IMR-90 (cell line): ENCODE results near the gene TPM3. TPM values are rescaled to one million over a fixed set of nuclear protein-coding genes. Genes with fewer than 3 reads are reported as not detected.

Source experiments
- ATAC-seq: fragments of 200-7000 bp; cut with Tn5 transposase; 2 replicates; pipeline ENCODE4 v1.9.1; 2020; ENCODE audit warnings: low read depth, mild to moderate bottlenecking, moderate library complexity
- BruUV-seq: library from RNA; stranded (reverse); fragments of 400-500 nt; replicated peaks from 2 replicates; lab custom pipeline; 2021; lab: Mats Ljungman, UMichigan
- CTCF ChIA-PET: fragments of 300-600 bp; formaldehyde crosslinking; extraction: SDS; loops from one replicate; lab custom pipeline; 2021; ENCODE audit warnings: antibody characterized with exemption; lab: Yijun Ruan, JAX
- POLR2A ChIA-PET: fragments of 300-600 bp; sonication (Branson Sonifier 250); formaldehyde crosslinking; loops from one replicate; lab custom pipeline; 2022; ENCODE audit warnings: antibody characterized with exemption; ENCODE audit not compliant: unreplicated experiment; lab: Charles Lee
- DNase-seq: peaks from one replicate; pipeline ENCODE4 v3.0.0; 2013
- H2AFZ ChIP-seq: replicated peaks from 2 replicates; pipeline ENCODE3; 2013; ENCODE audit warnings: low read length, mild to moderate bottlenecking; ENCODE audit not compliant: poor library complexity
- H2AK5ac ChIP-seq: 2 replicates; pipeline ENCODE4 v1.6.1; 2013; ENCODE audit warnings: low read depth, low read length, inconsistent platforms
- H2AK9ac ChIP-seq: replicated peaks from 2 replicates; pipeline ENCODE3; 2013; ENCODE audit warnings: mild to moderate bottlenecking, low read depth, low read length, moderate library complexity; ENCODE audit not compliant: poor library complexity
- H2BK120ac ChIP-seq: 2 replicates; pipeline ENCODE4 v1.6.1; 2013; ENCODE audit warnings: low read depth, low read length, inconsistent platforms
- H2BK15ac ChIP-seq: 3 replicates; pipeline ENCODE4 v1.6.1; 2013; ENCODE audit warnings: low read depth, low read length, inconsistent platforms
- H2BK20ac ChIP-seq: 2 replicates; pipeline ENCODE4 v1.6.1; 2013; ENCODE audit warnings: low read depth, mild to moderate bottlenecking, inconsistent platforms, low read length, moderate library complexity
- H2BK5ac ChIP-seq: 2 replicates; pipeline ENCODE4 v1.6.1; 2013; ENCODE audit warnings: mild to moderate bottlenecking, low read depth, low read length, inconsistent platforms; ENCODE audit not compliant: poor library complexity, severe bottlenecking
- H3K14ac ChIP-seq: replicated peaks from 2 replicates; pipeline ENCODE4 v1.6.1; 2013; ENCODE audit warnings: low read depth, low read length, inconsistent platforms
- H3K18ac ChIP-seq: 2 replicates; pipeline ENCODE4 v1.6.1; 2013; ENCODE audit warnings: low read depth, low read length, control low read depth
- H3K23ac ChIP-seq: 2 replicates; pipeline ENCODE4 v1.6.1; 2013; ENCODE audit warnings: low read depth, low read length, inconsistent platforms
- H3K27ac ChIP-seq: 2 replicates; pipeline ENCODE4 v1.5.1; 2013; ENCODE audit warnings: mild to moderate bottlenecking, control low read depth, low read length; ENCODE audit not compliant: insufficient read depth
- H3K27me3 ChIP-seq: 2 replicates; pipeline ENCODE4 v1.6.1; 2013; ENCODE audit warnings: low read length; ENCODE audit not compliant: control insufficient read depth, insufficient read depth
- H3K36me3 ChIP-seq: 2 replicates; pipeline ENCODE4 v1.6.1; 2013; ENCODE audit warnings: low read length, mixed read lengths; ENCODE audit not compliant: control insufficient read depth, insufficient read depth
- H3K4ac ChIP-seq: 2 replicates; pipeline ENCODE4 v1.6.1; 2013; ENCODE audit warnings: low read depth, low read length, inconsistent platforms
- H3K4me1 ChIP-seq: 2 replicates; pipeline ENCODE4 v1.6.1; 2013; ENCODE audit warnings: low read length, mixed read lengths; ENCODE audit not compliant: control insufficient read depth, insufficient read depth
- H3K4me2 ChIP-seq: 2 replicates; pipeline ENCODE4 v1.6.1; 2013; ENCODE audit warnings: low read depth, mild to moderate bottlenecking, control low read depth, low read length, moderate library complexity
- H3K4me3 ChIP-seq: 2 replicates; pipeline ENCODE4 v1.5.1; 2013; ENCODE audit warnings: low read depth, mild to moderate bottlenecking, control low read depth, low read length, moderate library complexity; ENCODE audit not compliant: insufficient read depth
- H3K56ac ChIP-seq: 2 replicates; pipeline ENCODE4 v1.6.1; 2013; ENCODE audit warnings: low read length, inconsistent platforms; ENCODE audit not compliant: insufficient read depth; ENCODE audit errors: extremely low read depth
- H3K79me1 ChIP-seq, 2 experiments: 2 replicates each; pipeline ENCODE4 v1.6.1; 2013; ENCODE audit warnings: low read length in 2 of 2, inconsistent platforms in 1 of 2, low read depth in 1 of 2
- H3K9ac ChIP-seq: 2 replicates; pipeline ENCODE4 v1.6.1; 2013; ENCODE audit warnings: low read depth, low read length, control low read depth
- H3K9me1 ChIP-seq: 2 replicates; pipeline ENCODE4 v1.6.1; 2013; ENCODE audit warnings: low read length, inconsistent platforms; ENCODE audit not compliant: insufficient read depth
- H3K9me3 ChIP-seq: 2 replicates; pipeline ENCODE4 v1.6.1; 2013; ENCODE audit warnings: low read length; ENCODE audit not compliant: control insufficient read depth, insufficient read depth
- H4K20me1 ChIP-seq: 2 replicates; pipeline ENCODE4 v1.6.1; 2013; ENCODE audit warnings: low read length, inconsistent platforms; ENCODE audit not compliant: insufficient read depth
- H4K5ac ChIP-seq: 2 replicates; pipeline ENCODE4 v1.6.1; 2013; ENCODE audit warnings: mild to moderate bottlenecking, low read depth, low read length, control low read depth
- H4K8ac ChIP-seq, 2 experiments: 2 replicates each; pipeline ENCODE4 v1.6.1; 2013; ENCODE audit warnings: low read depth in 2 of 2, low read length in 2 of 2, control low read depth in 1 of 2, inconsistent platforms in 1 of 2
- H4K91ac ChIP-seq: 2 replicates; pipeline ENCODE4 v1.6.1; 2013; ENCODE audit warnings: low read depth, low read length, inconsistent platforms; ENCODE audit not compliant: insufficient read depth
- CEBPB ChIP-seq: IDR thresholded peaks from 2 replicates; pipeline ENCODE4 v1.6.1; 2012; ENCODE audit warnings: low read depth, low read length, improper control_type of control experiment
- FOS ChIP-seq: fragments of 150-350 bp; IDR thresholded peaks from 2 replicates; pipeline ENCODE4 v1.6.1; 2016; ENCODE audit warnings: low read depth, low read length
- MAFK ChIP-seq: IDR thresholded peaks from 2 replicates; pipeline ENCODE4 v1.6.1; 2012; ENCODE audit warnings: low read depth, low read length, improper control_type of control experiment
- MAZ ChIP-seq: IDR thresholded peaks from 2 replicates; pipeline ENCODE4 v1.6.1; 2012; ENCODE audit warnings: low read depth, mild to moderate bottlenecking, low read length, improper control_type of control experiment, moderate library complexity, borderline replicate concordance
- POLR2A ChIP-seq: IDR thresholded peaks from 2 replicates; pipeline ENCODE4 v1.6.1; 2012; ENCODE audit warnings: mild to moderate bottlenecking, low read depth, low read length
- RAD21 ChIP-seq: IDR thresholded peaks from 2 replicates; pipeline ENCODE4 v1.6.1; 2012; ENCODE audit warnings: low read length, improper control_type of control experiment
- RCOR1 ChIP-seq: IDR thresholded peaks from 2 replicates; pipeline ENCODE4 v1.6.1; 2012; ENCODE audit warnings: mild to moderate bottlenecking, low read length, improper control_type of control experiment; ENCODE audit not compliant: insufficient replicate concordance
- SMC3 ChIP-seq: fragments of 150-350 bp; IDR thresholded peaks from 2 replicates; pipeline ENCODE4 v1.6.1; 2016; ENCODE audit warnings: low read depth, mild to moderate bottlenecking, antibody characterized with exemption, low read length, moderate library complexity
- WGBS, 2 experiments: methylation state at CpG; one replicate each; pipeline versions ENCODE4 v1.1.5 to v1.1.7; 2013; ENCODE audit warnings: missing lambda C conversion rate in 2 of 2; ENCODE audit not compliant: insufficient read length in 1 of 2; ENCODE audit errors: extremely low coverage in 2 of 2; 5-methylcytosine and 5-hydroxymethylcytosine counted together
- dilution Hi-C: fragments of 300-500 bp; cut with HindIII; formaldehyde crosslinking; loops from one replicate; pipeline ENCODE4 v1.14.3; 2018; ENCODE audit warnings: low sequenced_read_pairs; ENCODE audit not compliant: unreplicated experiment
- in situ Hi-C: fragments of 300-500 bp; cut with MboI; formaldehyde crosslinking; loops from 3 replicates; pipeline ENCODE4 v1.14.3; 2019; ENCODE audit warnings: low sequenced_read_pairs, inconsistent platforms, mixed read lengths
- intact Hi-C: fragments of 100-400 bp; cut with micrococcal nuclease; formaldehyde crosslinking; loops from 2 replicates; pipeline ENCODE4 v1.10.0; 2022
- polyA plus RNA-seq, 3 experiments: library from polyadenylated mRNA; depleted of rRNA; stranded (reverse); fragments of >200 nt; gene quantifications; 2 replicates each; pipeline ENCODE4 v1.2.3, GENCODE V29; 2012; ENCODE audit warnings: low replicate concordance in 1 of 3
- total RNA-seq: library from RNA; depleted of rRNA; stranded (reverse); fragments of >200 nt; gene quantifications from 2 replicates; pipeline ENCODE4 v1.2.3, GENCODE V29; 2012
- TF ChIP-seq, protein P1 (sequence below): fragments of 150-350 bp; IDR thresholded peaks from 2 replicates; pipeline ENCODE4 v1.6.1; 2017; ENCODE audit warnings: mild to moderate bottlenecking, antibody characterized with exemption, low read length, low read depth
- TF ChIP-seq, protein P2 (sequence below): conservative IDR thresholded peaks from 2 replicates; pipeline ENCODE4 v1.5.1; 2012; ENCODE audit warnings: mild to moderate bottlenecking, low read depth, low read length, improper control_type of control experiment

The TPM3 gene
- total and polyA plus RNA-seq, 2 of the 4 experiments (the other 2 are of a cell fraction), result 438 to 530 TPM

DNA sequence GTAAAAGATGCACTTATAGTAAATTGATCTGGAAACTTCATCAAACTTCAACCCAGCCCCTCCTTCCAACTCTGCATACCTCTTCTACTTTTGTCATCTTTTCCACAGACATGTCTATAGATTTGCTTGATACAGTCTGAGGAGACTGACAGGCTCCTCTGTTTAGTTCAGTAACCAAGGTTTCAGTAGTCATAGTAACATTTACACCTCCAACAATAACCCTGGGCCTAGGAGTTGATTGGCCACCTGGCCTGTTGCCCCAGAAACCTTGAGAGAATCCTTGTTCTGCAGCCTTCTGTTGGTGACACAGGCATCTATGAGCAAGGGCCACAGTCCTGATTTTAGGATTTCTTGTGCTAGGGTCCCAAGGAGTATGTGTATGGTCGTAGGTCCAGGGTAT, 14.3 kb upstream of the TPM3 start, which contains the start of gene CFAP141:
Gene CFAP141, minus strand, starts transcription at position 138 of the 400 bp plus-strand sequence. Its CDS starts 26 bp downstream, at position 112.
- Histone ChIP-seq H3K9me1 (peaks cover 5% of the 10 kb centered on the region; the same call in 1 of the 2 replicates), H2BK5ac (no peak within 1 kb of the TSS), H3K56ac (no peak within 1 kb of the TSS), H4K91ac (no peak within 1 kb of the TSS), H3K23ac (no peak within 1 kb of the TSS), H2BK15ac (no peak within 1 kb of the TSS), H3K27me3 (no peaks in the 10 kb centered on the region), H2AK9ac (no peak within 1 kb of the TSS), H4K8ac (no peak within 1 kb of the TSS), H2AK5ac (no peak within 1 kb of the TSS), H3K14ac (no peak within 1 kb of the TSS), H3K27ac (no peak within 1 kb of the TSS), H4K20me1 (no peaks in the 10 kb centered on the region; the same call in 1 of the 2 replicates), H3K4me1 (no peaks in the 10 kb centered on the region), H2AFZ (no peak within 1 kb of the TSS), H3K9me3 (no peaks in the 10 kb centered on the region), H3K18ac (no peak within 1 kb of the TSS), H3K4me2 (no peak within 1 kb of the TSS), H2BK20ac (no peak within 1 kb of the TSS), H3K36me3 (peaks cover 34% of the 10 kb centered on the region), H3K9ac (no peak within 1 kb of the TSS), H4K5ac (no peak within 1 kb of the TSS), H3K79me1 (peaks cover 7 to 15% of the 10 kb centered on the region in 2 experiments; a peak in 2 of 4 replicates), H3K4me3 (no peak within 1 kb of the TSS), H3K4ac (no peak within 1 kb of the TSS), H2BK120ac (no peak within 1 kb of the TSS)
- ATAC-seq (peak; percentile 31), DNase-seq (peak; percentile 21)
- no peak for TF ChIP-seq CEBPB
- TF ChIP-seq MAZ, result no peak
- TF ChIP-seq, protein P1, sequence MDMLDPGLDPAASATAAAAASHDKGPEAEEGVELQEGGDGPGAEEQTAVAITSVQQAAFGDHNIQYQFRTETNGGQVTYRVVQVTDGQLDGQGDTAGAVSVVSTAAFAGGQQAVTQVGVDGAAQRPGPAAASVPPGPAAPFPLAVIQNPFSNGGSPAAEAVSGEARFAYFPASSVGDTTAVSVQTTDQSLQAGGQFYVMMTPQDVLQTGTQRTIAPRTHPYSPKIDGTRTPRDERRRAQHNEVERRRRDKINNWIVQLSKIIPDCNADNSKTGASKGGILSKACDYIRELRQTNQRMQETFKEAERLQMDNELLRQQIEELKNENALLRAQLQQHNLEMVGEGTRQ, result no peak
- no peak for TF ChIP-seq RAD21
- no peak for TF ChIP-seq MAFK
- TF ChIP-seq SMC3, result no peak
- no peak for TF ChIP-seq FOS
- TF ChIP-seq RCOR1, result no peak
- TF ChIP-seq POLR2A, result no peak
- TF ChIP-seq, protein P2, sequence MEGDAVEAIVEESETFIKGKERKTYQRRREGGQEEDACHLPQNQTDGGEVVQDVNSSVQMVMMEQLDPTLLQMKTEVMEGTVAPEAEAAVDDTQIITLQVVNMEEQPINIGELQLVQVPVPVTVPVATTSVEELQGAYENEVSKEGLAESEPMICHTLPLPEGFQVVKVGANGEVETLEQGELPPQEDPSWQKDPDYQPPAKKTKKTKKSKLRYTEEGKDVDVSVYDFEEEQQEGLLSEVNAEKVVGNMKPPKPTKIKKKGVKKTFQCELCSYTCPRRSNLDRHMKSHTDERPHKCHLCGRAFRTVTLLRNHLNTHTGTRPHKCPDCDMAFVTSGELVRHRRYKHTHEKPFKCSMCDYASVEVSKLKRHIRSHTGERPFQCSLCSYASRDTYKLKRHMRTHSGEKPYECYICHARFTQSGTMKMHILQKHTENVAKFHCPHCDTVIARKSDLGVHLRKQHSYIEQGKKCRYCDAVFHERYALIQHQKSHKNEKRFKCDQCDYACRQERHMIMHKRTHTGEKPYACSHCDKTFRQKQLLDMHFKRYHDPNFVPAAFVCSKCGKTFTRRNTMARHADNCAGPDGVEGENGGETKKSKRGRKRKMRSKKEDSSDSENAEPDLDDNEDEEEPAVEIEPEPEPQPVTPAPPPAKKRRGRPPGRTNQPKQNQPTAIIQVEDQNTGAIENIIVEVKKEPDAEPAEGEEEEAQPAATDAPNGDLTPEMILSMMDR, result no peak
- dilution Hi-C loops, result no loop called here
- no TSS peak for BruUV-seq
- CTCF ChIA-PET, result no interaction called here
- in situ Hi-C loops, result no loop called here
- WGBS, 2 experiments, result no CpG with 5 or more reads among the region's 1 CpG
- POLR2A ChIA-PET, result interaction anchor here (0.8 kb wide), 1 partner anchor 8 kb away, joined by 3 read pairs; no protein-coding TSS in a partner anchor
- intact Hi-C loops, result no loop called here
